Activated CD8-positive, alpha-beta memory T cell treated with anti-CD3 and anti-CD28 coated beads for 36 hours (primary cell): ENCODE data around the gene SNX13. TPM values are rescaled to one million over a fixed set of nuclear protein-coding genes. Genes with fewer than 3 reads are reported as not detected.

Source experiments
- CTCF ChIA-PET: fragments of 350-600 bp; sonication (Branson Sonifier 250); formaldehyde crosslinking; loops from one replicate; lab custom pipeline; 2021; ENCODE audit warnings: antibody characterized with exemption; lab: Charles Lee
- POLR2A ChIA-PET: fragments of 350-600 bp; sonication (Branson Sonifier 250); formaldehyde crosslinking; loops from one replicate; lab custom pipeline; 2021; ENCODE audit warnings: antibody characterized with exemption; lab: Charles Lee
- total RNA-seq, 2 experiments: library from RNA; stranded (reverse); gene quantifications; one replicate each; pipeline ENCODE4 v1.2.3, GENCODE V29; 2021

Gene SNX13
- total RNA-seq, 2 experiments from 2014 or later = 24.1 to 25.5 TPM

GRCh38 chr7:17951742-17952254, 11.5 kb upstream of the SNX13 start:
- ChIA-PET POLR2A (no interaction called here), CTCF (no interaction called here)

- POLR2A ChIA-PET = no interaction called here
- CTCF ChIA-PET = no interaction called here
These were observed 8.4 kb upstream of the SNX13 start for GRCh38 chr7:17948526-17949238.

- ChIA-PET CTCF (no interaction called here), POLR2A (no interaction called here)
These were observed 7.3 kb upstream of the SNX13 start for GRCh38 chr7:17947620-17948019.

GRCh38 chr7:17946591-17946990, 6.3 kb upstream of the SNX13 start:
- ChIA-PET POLR2A (no interaction called here), CTCF (interaction anchor here (0.5 to 0.6 kb wide), 2 partner anchors 403 to 964 kb away, joined by 4 to 6 read pairs; no protein-coding TSS in a partner anchor)

- CTCF ChIA-PET = no interaction called here
- POLR2A ChIA-PET = no interaction called here
These were observed 4.4 kb upstream of the SNX13 start for GRCh38 chr7:17944720-17945119.

GRCh38 chr7:17943006-17943405, 2.7 kb upstream of the SNX13 start:
- ChIA-PET CTCF (no interaction called here), POLR2A (no interaction called here)

- CTCF ChIA-PET = no interaction called here
- POLR2A ChIA-PET = no interaction called here
These were observed 1.9 kb upstream of the SNX13 start for GRCh38 chr7:17942231-17942630.

- ChIA-PET POLR2A (no interaction called here), CTCF (no interaction called here)
These were observed 697 bp upstream of the SNX13 start for GRCh38 chr7:17940951-17941431.

GRCh38 chr7:17939606-17940301, 540 bp downstream of the SNX13 start:
- ChIA-PET POLR2A (no interaction called here), CTCF (no interaction called here)

GRCh38 chr7:17939211-17939605, 1.1 kb downstream of the SNX13 start:
- CTCF ChIA-PET = no interaction called here
- POLR2A ChIA-PET = no interaction called here

GRCh38 chr7:17937506-17938120, 2.7 kb downstream of the SNX13 start:
- ChIA-PET CTCF (interaction anchor here (0.6 to 0.7 kb wide), 2 partner anchors 88 to 354 kb away, joined by 3 read pairs; no protein-coding TSS in a partner anchor), POLR2A (interaction anchor here (0.6 kb wide), 1 partner anchor 12 kb away, joined by 5 read pairs; no protein-coding TSS in a partner anchor)

- POLR2A ChIA-PET = no interaction called here
- CTCF ChIA-PET = interaction anchor here (0.6 kb wide), 1 partner anchor 196 kb away, joined by 4 read pairs; no protein-coding TSS in a partner anchor
These were observed 4.0 kb downstream of the SNX13 start for GRCh38 chr7:17936321-17936720.

- CTCF ChIA-PET = interaction anchor here (0.6 kb wide), 1 partner anchor 601 kb away, joined by 4 read pairs; no protein-coding TSS in a partner anchor
- POLR2A ChIA-PET = no interaction called here
These were observed 5.6 kb downstream of the SNX13 start for GRCh38 chr7:17934612-17935240.

GRCh38 chr7:17934094-17934493, 6.2 kb downstream of the SNX13 start:
- ChIA-PET POLR2A (no interaction called here), CTCF (interaction anchor here (0.6 kb wide), 1 partner anchor 601 kb away, joined by 4 read pairs; no protein-coding TSS in a partner anchor)

- CTCF ChIA-PET = interaction anchor here (0.6 kb wide), 1 partner anchor 950 kb away, joined by 4 read pairs; no protein-coding TSS in a partner anchor
- POLR2A ChIA-PET = no interaction called here
These were observed 7.5 kb downstream of the SNX13 start for GRCh38 chr7:17932770-17933169.

- ChIA-PET CTCF (no interaction called here), POLR2A (no interaction called here)
These were observed 9.2 kb downstream of the SNX13 start for GRCh38 chr7:17931069-17931468.

GRCh38 chr7:17930546-17930945, 9.7 kb downstream of the SNX13 start:
- ChIA-PET POLR2A (no interaction called here), CTCF (no interaction called here)

- ChIA-PET POLR2A (no interaction called here), CTCF (no interaction called here)
These were observed 10.5 kb downstream of the SNX13 start for GRCh38 chr7:17929647-17930395.

- ChIA-PET CTCF (no interaction called here), POLR2A (no interaction called here)
These were observed 12.2 kb downstream of the SNX13 start for GRCh38 chr7:17928055-17928454.
